NCI-H1436 treated with DMSO at 0.1 percent for 48 hours (cell line): ENCODE results near the gene ATP13A2.
"Not testable (repeated sequence)": the region's sequence is repeated elsewhere in the genome, so short reads cannot be mapped to it uniquely, and the experiment has no call there.

Source experiments
- DNase-seq: peaks from one replicate; lab custom pipeline; 2025; lab: John Stamatoyannopoulos, UW

Gene ATP13A2

DNA sequence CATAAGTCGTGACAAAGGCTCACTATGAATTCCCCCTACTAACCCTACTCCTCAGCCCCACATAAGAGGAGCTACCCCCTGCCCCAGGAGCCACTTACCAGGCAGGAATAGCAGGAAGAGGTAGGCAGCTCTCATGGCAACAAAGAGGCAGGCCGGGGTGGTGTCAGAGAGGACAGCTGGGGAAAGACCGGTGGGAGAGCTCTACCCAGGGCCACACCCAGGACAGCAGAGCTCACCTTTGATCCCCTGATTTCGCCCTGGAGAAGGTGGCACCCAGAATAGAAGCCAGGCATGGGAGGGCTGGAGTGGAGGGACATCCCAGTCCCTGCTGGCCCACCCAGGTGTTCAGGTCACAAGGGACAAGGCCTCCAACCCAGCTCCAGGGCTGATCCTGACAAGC, 33.6 kb downstream of the ATP13A2 start:
- DNase-seq: no peak

DNA sequence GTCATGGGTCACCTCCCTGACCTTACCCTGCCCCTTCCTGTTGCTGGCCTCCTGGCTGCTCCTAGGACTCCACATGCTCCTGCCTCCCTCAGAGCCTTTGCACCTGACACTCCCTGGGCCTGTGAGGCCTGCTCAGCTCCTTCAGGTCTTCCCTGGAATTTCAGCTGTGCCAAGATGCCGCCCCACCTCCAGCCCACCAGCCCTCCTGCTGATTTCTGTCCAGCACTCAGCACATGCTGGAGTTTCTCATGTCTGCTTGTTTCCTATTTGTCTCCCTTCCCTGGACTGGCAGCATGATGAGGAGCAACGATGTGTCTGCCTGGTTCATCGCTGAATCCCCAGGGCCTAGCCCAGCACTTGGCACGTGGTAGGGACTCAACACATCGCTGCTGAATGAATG, 34.4 kb downstream of the ATP13A2 start:
- no peak for DNase-seq

DNA sequence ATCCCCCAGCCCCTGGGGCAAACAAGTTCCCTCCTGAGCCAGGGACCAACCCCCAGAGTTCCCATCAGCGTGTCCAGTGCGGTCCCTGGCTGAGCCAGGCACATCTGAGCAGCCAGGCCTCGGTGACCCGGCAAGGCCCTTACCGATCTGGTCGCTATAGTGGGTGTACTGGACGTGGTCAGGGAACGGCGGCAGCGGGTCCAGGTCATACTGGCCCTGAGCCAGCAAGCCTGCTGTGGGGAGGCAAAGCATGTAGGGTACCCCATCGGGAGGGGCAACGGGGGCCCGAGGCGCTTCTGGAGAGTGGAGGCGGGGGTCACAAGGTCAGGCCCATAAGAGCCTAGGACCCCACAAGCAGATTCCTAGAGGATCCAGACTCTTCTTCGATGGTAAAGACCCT, 34.8 kb downstream of the ATP13A2 start:
- DNase-seq: no peak

DNA sequence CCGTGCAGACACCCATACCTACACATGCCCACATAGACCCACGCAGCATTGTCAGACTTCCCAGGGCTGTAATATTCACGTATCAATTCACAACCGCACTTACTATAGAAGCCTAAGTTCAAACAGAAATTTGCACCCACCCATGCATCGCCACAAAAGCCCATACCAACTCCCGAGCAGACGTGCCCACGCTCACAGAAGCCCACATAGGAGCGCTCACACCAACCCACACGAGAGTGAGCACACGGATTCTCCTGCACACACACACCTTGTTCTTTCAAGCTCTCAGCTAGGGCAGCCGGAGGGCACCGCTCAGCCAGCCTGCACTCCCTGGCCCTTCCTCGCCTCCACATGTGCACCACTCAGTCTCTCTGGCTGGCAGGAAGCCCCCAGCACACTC, 35.9 kb downstream of the ATP13A2 start:
- no peak for DNase-seq

DNA sequence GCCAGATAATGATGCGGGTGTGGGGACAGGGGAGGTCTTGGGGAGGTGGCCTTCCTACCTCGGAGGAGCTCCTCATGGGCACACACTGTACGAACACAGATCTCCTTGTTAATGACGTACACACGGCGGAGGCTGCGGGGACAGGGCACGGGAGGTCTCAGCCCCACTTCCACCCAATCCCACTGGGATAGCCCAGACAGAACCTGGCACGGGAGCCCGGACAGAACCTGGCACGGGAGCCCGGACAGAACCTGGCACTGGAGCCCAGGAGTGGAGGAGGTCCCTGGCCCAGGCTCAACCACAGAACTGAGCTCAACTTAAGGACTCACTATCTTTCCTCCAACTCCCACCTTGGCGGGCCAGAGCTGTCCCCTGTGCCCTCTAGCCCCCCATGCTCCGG, 36.5 kb downstream of the ATP13A2 start:
- DNase-seq: no peak

DNA sequence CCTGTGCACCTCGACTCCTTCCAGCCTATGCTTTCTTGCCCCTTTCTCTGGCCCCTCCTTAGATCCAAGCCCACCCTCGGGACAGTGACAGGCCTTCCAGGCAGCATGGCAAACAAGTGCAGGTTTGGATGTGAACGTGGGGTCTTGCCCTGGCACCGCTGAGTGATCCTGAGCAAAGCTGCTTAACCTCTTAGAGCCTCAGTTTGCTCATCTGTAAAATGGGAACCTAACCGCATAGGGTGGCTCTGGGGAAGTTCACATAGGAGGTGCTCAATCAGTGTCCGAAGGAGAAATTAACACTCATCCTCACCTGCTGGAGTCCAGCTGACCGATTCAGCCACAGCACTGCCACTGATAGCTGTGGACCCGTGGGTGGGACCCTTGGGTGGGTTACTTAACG, 38.5 kb downstream of the ATP13A2 start:
- DNase-seq: no peak

DNA sequence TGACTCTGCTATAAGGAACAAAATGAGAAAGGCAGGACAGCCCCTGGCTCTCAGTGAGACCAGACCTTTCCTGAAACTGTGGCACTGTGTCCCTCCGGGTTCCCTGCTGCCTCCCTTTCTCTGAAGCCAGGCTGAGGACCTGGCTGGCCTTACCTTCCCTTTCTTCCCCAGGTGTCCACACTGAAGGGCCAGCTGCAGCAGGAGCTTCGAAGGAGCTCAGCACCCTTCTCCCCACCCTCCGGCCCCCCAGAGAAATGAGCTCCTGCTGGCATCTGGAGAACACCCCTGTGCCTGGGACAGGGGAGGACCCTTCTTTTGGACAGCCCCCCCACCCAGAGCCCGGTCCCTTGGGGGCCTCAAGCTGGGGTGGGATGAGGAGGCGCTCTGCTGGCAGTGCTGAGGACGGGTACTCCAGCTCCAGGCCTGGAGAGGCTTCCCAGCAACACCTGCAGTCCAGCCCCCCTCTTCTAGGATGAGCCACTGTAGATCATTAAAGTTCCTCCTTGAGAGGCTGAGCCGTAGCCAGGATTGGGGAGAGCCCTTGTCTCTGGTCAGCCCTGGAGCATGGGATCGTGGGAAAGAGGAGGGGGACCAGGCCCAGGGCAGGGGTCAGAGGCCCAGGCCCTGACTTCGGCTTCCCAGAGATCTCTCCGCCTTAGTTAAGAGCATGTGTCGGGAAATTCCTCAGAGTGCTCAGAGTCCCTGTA, 39.4 kb downstream of the ATP13A2 start:
- no peak for DNase-seq

DNA sequence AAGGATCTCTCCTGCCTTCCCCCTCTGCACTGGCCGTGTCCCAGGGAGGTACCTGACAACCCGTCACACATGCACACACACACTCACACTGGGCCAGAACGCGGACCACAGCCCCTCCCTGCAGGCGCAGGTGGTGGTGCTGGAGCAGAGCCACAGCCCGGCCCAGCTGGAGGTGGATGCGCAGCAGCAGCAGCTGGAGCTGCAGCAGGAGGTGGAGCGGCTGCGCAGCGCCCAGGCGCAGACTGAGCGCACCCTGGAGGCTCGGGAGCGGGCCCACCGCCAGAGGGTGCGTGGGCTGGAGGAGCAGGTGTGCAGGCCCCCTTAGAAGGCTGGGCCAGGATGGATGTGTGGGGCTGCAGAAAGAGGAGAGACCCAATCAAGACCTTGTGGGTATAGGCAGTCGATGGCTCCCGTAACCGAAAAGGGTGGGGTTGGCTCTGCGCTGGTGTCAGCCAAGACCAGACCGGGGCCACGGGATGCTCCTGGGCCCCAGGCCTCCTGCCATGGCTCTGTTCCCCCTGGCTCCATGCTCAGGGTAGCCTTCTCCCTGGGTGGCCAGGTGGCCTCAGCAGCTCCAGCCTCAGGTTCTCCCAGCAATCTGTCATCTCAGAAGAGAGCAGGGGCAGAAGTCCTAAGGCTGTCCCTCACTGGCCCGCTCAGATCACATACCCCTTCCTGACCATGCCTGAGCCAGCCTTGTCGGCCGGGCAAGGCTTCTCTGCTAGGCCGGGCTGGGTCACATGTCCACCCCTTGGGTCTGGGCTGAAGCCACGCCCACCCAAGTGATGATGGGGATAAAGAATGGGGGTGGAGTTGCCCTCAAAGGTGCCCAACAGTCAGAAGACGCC, 40.2 kb downstream of the ATP13A2 start:
- no peak for DNase-seq

DNA sequence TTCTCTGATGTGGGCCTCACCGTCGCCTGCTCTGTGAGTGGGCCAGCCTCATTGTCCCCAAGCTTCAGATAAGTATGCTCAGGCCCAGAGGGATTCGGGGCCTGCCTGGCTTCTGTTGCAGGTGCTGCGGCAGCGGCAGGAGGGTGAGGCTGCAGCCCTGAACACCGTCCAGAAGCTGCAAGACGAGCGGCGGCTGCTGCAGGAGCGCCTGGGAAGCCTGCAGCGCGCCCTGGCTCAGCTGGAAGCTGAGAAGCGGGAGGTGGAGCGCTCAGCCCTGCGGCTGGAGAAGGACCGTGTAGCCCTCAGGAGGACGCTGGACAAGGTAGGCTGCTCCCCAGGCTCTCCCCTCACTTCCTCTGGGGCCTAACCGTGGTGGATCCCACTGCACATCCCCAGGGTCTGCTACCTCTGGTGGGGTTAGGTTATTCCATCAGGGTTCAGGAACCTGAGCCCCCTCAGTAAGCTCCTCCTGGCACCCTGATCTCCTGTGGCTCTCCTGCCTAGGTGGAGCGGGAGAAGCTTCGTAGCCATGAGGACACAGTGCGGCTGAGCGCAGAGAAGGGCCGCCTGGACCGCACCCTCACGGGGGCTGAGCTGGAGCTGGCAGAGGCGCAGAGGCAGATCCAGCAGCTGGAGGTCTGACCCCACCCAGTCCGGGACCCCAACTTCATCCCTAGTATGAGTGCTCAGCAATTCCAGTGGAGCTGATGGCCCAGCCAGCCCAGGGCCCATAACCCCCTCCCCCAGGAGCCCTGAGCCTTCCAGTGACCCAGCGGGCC, 41.4 kb downstream of the ATP13A2 start:
- DNase-seq: no peak

DNA sequence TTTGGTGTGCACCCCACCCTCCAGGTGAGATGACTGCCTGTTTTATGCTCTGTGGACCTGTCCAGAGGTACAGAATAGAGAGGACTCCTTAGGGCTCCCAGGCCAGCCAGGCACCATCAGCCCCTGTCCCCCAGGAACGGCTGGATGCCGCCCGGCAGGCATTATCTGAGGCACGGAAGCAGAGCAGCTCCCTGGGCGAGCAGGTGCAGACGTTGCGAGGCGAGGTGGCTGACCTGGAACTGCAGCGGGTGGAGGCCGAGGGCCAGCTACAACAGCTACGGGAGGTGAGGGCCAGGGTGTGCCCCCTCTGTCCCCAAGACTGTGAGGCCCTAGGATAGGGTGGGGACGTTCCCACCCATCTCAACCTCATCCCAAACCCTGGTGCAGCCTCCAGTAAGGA, 42.1 kb downstream of the ATP13A2 start:
- DNase-seq: no peak

DNA sequence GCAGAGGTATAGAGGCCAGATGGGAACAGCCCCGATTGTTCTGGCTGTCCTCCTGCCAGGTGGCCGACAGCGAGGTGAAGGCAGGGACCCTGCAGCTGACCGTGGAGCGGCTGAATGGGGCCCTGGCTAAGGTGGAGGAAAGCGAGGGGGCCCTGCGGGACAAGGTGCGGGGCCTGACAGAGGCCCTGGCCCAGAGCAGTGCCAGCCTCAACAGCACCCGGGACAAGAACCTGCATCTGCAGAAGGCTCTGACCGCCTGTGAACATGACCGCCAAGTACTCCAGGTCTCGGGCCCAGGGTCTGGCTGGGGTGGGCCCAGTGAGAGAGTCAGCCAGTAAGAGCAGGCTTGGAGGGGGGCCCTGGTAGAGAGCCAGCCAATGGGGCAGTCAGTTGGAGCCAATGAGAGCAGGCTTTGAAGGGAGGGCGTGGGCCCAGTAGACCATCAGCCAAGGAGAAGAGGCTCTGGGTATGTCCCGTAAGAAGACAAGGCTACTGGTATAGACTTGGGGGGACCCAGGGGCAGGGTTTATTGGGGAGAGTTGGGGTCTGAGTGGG, 42.6 kb downstream of the ATP13A2 start:
- DNase-seq: no peak

DNA sequence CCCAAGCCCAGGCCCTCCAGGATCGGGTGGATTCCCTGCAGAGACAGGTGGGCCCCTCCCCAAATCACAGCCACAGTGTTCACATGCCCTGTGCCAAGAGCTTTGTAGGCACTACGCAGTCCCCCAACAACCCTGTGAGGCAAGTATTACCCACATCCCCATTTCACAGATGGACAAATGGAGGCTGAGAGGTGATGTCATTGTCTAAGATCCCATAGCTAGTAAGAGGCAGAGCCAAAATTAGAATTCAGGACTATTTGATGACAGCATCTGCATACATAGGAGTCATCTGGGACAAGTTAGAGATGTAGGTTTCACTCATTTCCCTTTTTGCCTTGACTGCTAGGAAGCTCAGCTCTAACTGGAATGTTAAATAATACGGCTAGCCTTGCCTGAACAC, 43.4 kb downstream of the ATP13A2 start:
- no peak for DNase-seq

DNA sequence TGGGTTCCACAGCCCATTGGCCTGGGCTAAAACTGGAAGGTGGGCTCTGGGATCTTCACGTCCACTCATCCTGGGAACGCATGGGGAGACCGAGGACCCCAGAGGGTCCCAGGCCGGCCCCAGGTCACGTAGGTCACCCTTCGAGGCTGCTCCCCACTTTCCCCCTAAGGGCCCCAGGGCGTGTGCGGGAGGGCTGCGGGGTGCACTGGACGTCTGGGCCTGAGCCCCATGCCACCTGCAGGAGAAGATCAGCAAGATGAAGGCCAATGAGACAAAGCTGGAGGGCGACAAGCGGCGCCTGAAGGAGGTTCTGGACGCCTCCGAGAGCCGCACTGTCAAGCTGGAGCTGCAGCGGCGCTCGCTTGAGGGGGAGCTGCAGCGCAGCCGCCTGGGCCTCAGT, 43.8 kb downstream of the ATP13A2 start:
- no peak for DNase-seq

DNA sequence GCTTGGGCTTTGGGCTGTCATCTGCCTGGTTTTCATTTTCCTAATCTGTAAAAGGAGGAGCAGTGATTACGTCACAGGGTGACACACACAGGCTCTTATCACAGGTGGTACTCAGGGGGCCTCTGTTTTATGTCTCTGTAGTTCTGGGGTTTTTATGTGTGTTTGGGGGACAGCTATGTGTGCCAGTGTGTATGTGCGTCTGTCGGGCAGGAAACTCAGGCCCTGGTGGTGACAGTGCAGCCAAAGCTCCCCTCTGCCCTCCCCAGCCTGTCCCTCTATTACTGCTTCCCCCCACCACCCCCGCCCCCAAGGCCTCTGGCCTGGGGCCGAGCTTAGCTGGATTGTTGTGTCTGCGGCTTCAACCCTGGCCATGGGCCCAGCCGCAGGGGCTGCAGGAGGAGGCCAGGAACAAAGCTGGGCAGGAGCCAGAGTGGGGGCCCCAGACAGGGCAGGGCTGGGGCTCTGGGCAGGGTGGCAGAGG, 44.6 kb downstream of the ATP13A2 start:
- no peak for DNase-seq

DNA sequence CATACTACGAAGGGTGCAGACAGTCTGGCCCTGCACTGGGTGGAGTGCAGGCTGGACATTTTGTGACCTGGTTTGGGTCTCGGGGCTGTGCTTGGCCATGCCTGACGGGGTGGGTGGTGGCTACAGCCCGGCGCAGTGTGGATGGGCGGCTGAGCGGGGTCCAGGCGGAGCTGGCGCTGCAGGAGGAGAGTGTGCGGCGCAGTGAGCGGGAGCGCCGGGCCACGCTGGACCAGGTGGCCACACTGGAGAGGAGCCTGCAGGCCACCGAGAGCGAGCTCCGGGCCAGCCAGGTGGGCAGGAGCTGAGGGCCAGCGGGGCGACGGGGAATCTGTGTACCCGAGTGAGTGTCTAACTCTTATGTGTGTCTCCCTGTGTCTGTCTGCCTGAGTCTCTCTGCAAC, 45.4 kb downstream of the ATP13A2 start:
- no peak for DNase-seq

DNA sequence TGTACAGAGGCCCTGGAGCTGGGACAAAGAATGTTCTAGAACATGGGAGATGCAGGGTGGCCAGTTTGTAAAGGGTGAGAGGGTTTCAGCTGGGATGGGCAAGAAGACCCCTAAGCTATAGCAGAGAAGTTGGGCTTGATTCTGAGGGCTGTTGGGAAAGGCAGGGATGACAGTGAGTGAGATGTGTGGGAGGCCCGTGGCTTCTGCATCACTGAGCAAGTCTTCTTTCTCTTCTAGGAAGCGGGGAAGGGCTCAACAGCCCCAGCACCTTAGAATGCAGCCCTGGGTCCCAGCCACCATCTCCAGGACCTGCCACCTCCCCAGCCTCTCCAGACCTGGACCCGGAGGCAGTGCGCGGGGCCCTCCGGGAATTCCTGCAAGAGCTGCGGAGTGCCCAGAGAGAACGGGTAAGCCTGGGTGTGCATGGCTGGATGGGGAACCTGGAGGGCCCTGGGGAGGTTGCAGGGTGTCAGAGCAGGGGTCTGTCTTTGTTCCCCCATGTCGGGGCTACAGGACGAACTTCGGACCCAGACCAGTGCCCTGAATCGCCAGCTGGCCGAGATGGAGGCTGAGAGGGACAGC, 46.2 kb downstream of the ATP13A2 start:
- DNase-seq: no peak

DNA sequence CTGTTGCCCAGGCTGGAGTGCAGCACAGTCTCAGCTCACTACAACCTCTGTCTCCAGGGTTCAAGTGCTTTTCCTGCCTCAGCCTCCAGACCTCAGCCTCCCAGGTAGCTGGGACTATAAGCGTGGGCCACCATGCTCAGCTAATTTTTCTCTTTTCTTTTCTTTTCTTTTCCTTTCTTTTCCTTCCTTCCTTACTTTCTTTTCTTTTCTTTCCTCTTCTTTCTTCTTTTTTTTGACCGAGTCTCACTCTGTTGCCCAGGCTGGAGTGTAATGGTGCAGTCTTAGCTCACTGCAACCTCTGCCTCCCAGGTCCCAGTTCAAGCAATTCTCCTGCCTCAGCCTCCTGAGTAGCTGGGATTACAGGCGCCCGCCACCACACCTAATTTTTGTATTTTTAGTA, 47.6 kb downstream of the ATP13A2 start:
- DNase-seq: not testable (repeated sequence)

DNA sequence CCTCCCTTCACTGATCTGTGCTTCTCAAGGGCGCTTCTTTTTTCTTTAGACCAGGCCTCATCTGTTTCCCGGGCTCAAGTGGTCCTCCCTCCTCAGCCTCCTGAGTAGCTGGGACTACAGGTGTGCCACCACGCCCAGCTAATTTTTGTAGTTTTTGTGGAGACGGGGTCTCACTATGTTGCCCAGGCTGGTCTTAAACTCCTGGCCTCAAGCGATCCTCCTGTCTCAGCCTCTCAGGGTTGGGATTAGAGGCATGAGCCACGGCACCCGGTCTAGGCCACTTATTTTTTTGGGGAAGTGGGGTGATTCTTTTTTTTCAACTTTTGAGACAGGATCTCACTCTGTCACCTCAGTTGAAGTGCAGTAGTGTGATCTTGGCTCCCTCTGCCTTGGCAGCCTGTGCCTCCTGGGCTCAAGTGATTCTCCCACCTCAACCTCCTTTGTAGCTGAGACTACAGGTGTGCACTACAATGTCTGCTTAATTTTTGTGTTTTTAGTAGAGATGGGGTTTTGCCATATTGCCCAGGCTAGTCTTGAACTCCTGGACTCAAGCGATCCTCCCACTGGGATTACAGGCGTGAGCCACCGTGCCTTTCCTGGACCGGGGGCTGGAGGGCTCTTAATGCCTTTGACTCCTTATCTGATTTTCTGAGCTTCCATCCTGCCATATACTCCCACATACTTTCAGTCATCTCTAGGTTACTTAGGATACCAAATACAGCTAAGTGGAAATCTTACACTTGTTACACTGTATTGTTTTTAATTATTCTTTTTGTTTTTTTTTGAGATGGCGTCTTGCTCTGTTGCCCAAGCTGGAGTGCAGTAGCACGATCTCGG, 50.2 kb downstream of the ATP13A2 start:
- DNase-seq: no peak

DNA sequence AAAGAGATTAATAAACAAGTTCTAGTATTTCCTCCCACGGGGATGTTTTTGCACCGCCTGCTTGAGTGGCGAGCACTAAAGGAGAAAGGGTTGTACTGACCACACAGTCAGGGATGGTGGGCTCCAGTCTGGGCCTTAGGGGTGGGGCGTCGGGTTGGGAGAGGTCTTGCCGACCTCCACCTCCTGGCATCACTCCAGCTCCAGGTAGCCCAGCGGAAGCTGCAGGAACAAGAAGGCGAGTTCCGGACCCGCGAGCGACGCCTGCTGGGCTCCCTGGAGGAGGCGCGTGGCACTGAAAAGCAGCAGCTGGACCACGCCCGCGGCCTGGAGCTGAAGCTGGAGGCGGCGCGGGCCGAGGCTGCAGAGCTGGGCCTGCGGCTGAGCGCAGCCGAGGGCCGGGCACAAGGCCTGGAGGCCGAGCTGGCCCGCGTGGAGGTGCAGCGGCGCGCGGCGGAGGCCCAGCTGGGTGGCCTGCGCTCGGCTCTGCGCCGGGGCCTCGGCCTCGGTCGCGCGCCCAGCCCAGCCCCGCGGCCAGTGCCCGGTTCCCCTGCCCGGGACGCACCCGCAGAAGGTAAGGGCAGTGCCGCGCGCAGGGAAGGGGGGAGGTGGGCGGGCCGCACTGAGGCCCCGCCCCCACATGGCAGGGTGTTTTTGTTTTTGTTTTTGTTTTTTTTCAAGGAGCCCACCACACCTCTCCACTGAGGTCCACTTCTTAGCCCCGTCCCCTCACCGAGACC, 51.0 kb downstream of the ATP13A2 start:
- no peak for DNase-seq

DNA sequence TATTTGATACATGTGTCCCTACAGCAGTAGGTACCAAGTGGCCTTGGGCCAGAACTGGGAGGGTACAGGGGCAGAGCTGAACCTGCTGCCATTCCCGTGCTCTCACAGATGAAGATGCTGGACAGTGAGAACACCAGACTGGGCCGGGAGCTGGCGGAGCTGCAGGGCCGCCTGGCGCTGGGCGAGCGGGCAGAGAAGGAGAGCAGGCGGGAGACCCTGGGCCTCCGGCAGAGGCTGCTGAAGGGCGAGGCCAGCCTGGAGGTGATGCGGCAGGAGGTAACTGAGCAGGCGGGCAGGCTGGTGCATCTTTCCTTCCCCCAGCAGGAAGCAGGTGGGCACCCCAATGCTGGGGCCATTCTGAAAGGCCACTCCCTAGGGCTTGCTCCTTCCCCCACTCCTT, 53.3 kb downstream of the ATP13A2 start:
- DNase-seq: no peak
